Stimulated activated CD4-positive, alpha-beta T cell treated with anti-CD3 and anti-CD28 coated beads, Interleukin-4, amount 100 ng/mL, for 4 hours (primary cell): ENCODE measurements around the gene CFAP97D2.
"Not testable (repeated sequence)": the region's sequence is repeated elsewhere in the genome, so short reads cannot be mapped to it uniquely, and the experiment has no call there.

Source experiments
- DNase-seq, 2 experiments: peaks; one replicate each; pipeline ENCODE4 v3.0.0-alpha.2; 2020

CFAP97D2 gene

DNA sequence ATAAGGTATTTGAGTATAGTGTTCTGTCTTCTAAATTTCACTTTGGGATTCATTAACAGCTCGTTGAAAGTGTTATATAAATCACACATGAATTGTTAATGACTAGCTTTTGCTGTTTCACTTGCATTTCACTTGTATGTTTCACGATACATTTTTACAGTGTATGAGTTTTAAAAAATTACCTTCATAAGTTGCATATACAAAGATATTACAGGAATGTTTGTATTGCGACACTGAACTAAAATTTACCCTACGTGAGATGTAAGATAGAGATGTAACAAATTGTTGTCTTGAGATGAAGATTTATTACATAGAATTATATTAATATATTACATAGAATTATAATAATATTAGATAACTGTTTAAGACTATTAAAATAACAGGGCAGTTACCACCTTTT is 57.2 kb downstream of the CFAP97D2 start:
- DNase-seq: no peak

DNA sequence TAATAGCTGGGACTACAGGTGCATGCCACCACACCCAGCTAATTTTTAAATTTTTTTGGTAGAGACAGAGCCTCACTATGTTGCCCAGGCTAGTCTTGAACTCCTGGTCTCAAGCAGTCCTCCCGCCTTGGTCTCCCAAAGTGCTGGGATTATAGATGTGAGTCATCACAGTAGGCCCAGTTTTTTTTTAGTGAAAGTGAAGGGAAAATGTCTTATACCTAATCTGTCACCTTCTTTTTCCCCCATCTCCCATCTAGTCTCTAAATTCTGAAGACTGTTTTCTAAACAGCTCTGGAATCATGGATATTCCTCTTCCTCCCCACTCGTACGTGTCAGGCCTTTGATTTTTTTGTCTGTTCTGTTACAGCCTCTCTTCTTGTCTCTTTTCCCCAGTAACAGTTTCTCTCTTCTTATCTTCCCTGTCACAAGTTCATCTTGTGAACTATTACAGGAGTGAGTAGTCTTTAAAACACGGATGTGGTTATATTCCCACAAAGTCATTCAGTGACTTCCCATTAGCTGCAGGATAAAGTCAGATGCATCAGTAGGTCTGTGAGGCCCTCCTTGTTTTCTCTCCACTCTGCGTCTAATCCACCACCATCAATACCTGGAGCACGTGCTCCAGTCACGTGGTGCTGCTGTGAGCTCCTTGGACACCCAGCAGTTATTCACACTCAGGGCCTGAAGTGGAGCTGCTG is 58.5 kb downstream of the CFAP97D2 start:
- DNase-seq: no peak

DNA sequence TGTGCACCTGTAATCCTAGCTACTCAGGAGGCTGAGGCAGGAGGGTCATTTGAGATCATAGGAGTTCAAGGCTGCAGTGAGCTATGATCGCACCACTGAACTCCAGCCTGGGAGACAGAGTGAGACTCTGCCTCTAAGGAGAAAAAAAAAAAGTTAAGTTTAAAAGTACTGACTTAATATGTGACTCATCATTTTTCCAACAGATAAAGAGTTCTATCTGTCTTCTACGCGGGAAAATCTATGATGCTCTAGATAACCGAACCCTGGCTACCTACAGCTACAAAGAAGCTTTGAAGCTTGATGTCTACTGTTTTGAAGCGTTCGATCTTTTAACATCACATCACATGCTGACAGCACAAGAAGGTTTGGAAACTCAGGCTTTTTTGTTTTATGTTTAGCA is 62.9 kb downstream of the CFAP97D2 start:
- DNase-seq: no peak

DNA sequence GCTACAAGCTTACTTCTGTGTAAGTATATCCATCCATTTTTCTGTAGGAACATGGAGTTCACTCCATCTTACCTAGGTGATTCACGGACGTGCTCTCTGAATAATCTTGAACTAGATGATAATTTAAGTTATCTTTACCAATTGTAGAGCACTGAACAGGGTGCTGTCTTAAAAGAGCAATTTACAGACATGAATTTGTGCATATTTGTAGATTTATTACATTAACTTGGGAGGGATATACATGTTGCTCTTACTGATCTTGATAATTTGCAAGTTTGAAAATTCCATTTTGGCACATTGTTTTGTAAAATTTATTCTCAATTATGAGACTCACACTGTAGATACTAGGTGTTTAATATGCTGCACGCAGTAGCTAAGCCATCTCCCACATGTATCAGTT is 64.9 kb downstream of the CFAP97D2 start:
- no peak for DNase-seq

DNA sequence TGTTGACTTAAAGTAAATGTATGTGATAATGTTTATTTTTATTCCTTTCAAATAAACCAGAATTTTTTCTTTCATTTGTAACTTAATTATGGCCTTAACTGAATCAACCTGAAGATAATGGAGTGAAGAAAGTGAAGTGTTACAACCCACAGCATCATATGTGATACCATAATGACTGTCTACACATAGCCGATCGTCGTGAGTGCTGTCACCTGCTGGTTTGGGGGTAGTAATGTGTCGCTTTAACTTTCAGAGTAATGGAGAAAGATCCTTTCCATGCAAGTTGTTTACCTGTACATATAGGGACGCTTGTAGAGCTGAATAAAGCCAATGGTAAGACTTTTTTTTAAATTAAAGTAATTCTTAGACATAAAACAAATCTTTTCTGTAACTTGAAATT is 65.6 kb downstream of the CFAP97D2 start:
- no peak for DNase-seq

DNA sequence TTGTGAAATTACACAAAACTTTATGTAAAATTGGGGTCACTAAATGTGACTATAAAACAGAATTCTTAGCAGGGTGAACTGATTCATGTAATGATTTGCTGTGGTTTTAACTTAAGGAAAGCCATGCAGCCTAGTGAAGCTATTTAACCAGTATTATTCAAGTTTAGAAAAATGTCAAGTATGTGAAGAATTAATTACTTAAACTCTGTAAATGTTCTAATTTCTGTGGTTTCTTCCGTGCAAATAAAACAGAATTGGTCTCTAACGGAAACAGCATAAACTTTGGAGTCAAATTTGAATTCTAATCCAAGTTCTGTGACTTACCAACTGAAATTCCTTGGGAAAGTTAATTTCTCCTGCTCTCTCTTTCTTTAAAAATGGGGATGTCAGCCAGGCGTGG is 69.0 kb downstream of the CFAP97D2 start:
- no peak for DNase-seq

DNA sequence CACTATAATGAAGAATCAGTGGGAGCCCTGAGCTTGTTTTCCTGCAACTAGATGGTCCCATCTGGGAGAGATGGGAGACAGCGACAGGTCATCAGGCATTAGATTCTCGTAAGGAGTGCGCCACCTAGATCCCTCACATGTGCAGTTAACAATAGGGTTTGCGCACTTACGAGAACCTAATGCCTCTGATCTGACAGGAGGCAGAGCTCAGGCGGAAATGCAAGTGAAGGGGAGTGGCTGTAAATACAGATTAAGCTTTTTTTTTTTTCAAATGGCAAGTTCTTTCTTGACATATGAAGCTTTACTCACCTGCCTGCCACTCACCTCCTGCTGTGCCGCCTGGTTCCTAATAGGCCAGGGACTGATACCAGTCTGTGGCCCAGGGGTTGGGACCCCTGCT is 70.0 kb downstream of the CFAP97D2 start:
- DNase-seq: no peak

DNA sequence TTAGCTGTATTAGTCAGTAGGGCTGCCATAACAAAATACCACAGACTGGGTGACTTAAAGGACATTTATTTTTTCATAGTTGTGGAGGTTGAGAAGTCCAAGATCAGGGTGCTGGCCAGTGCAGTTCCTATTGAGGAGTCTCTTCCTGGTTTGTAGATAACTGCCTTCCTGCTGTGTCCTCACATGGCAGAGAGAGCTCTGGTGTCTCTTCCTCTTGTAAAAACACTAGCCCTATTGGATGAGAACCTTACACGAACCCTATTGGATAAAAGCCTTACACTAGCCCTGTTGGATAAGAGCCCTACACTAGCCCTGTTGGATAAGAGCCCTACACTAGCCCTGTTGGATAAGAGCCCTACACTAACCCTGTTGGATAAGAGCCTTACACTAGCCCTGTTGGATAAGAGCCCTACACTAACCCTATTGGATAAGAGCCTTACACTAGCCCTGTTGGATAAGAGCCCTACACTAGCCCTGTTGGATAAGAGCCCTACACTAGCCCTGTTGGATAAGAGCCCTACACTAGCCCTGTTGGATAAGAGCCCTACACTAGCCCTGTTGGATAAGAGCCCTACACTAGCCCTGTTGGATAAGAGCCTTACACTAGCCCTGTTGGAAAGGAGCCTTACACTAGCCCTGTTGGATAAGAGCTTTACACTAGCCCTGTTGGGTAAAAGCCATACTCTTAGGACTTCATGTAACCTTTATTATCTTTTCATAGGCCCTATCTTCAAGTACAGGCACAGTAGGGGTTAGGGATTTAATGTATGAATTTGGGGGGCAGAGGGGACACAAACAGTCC is 72.8 kb downstream of the CFAP97D2 start:
- not testable (repeated sequence) for DNase-seq

DNA sequence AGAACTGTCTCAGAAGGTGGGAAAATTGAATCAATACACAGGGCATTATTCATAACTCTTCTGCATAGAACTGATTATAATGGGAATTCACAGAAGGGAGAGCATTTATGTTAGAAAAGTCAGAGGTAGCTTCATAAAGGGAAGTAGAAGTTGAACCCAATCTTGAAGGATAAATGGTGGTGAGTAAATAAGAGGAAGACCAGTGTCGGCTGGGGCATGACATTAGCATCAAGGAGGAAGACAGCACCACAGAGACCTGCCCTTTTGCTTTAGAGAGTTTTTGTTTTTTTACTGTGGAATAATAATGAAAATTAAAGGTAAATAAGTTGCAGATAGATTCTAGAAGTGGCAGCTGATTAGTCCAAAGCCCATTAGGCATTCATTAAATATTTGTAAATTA is 77.5 kb downstream of the CFAP97D2 start:
- DNase-seq: no peak

DNA sequence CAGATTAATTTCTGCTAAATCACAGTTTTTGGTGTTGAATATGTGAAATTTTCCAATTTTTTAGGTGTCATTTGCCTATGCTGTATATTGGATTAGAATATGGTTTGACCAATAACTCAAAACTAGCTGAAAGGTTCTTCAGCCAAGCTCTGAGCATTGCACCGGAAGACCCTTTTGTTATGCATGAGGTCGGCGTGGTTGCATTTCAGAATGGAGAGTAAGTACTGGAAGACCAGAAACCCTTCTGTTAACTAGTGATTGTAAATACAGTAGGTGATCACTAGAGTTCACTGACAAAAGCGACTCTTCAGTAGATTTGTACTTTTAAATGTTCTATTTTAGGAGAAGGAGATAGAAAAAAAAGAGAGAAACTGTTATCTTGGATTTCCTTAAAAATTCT is 78.0 kb downstream of the CFAP97D2 start:
- no peak for DNase-seq

DNA sequence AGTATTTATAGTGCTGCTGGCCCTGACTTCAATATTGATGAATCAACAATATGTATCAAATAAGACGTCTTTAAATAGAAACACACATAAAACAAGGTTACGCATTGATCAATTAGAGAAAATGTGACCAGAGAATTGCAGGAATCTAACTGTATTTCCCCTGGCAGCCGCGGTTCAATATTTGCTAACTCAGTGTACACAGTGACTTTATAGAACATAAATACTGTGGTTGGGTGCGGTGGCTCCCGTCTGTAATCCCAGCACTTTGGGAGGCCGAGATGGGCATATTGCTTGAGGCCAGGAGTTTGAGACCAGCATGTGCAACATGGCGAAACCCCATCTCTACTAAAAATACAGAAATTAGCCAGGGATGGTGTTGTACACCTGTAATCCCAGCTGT is 79.5 kb downstream of the CFAP97D2 start:
- DNase-seq: no peak

DNA sequence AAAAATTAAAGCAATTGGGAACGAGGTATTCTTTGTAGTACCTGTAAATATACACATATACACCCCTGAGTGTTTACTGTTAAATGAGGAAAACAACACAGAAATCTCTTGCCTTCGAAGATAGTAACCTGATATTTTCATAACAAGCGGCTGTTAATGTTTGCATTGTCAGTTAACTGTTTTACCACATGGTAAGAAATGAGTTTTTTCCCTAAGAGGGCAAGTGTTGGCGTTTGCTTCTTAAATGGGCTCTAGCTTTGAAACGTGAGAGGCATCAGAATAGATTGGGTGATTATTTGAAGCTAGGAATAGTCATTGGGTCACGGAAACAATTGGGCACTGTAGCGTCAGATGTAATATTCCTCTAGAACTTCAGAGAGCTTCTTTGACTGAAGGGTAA is 80.3 kb downstream of the CFAP97D2 start:
- DNase-seq: no peak

DNA sequence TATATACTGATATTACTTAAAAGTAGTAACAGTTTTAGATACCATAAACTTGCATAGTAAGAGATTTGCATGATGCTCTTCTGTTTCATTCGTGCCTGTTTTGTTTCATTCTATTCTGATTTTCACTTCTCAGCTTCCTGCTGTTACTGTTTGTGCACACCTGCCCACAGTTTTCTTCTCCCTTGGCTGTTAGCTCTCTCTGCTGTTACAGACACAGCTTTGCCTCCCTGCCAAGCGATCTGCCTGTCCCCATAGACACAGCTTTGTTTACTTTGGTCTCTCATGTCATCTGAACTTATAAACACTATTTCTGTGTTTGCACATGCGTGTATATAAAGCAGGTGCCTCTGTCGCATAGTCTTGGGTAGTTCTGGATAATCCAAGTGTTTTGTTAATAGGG is 80.9 kb downstream of the CFAP97D2 start:
- DNase-seq: no peak

DNA sequence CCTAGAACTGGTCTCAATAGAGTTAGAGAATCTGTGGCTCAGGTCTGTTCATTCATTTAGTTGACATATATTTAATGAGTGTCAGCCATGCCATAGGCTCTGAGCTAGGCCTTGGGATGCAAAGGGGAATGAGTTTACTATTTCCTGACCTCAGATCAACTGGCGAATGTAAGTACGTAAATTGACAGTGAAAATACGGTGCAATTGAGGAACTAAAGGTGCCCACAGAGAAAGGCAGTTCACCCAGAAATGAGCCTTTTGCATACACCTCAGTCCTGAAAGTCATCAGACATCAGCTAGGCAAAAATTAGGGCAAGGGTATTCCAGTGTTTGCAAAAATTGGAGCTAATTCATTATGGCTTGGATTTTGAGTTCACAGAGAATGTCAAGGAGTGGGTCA is 81.8 kb downstream of the CFAP97D2 start:
- no peak for DNase-seq

DNA sequence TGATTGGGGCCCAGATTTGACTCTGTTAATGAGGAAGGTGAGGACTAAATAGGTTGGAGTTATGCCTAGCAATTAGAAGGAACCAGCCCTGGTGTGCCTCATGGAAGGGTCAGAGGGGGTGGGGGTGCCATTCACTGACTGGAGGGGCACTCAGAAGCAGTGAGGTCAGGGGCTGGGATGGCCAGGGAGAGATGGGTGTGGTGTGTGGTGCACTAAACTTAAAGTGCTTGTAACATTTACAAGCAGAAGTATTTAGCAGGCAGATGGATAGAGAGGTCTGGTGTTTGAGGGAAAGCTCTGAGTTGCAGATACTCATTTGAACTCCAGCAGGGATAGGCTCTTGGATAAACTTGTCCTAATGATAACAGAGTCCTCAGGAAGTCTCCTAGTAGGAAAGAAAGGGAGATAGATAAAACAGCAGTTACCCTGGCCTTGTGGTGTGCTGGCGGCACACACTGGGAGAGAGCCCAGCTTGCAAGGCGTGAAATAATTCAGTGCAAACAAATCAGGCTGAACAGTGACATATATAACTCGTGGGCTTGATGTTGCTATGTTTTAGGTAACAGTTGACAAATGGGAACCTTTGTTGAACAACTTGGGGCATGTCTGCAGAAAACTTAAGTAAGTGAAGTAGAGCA is 82.4 kb downstream of the CFAP97D2 start:
- DNase-seq: no peak

DNA sequence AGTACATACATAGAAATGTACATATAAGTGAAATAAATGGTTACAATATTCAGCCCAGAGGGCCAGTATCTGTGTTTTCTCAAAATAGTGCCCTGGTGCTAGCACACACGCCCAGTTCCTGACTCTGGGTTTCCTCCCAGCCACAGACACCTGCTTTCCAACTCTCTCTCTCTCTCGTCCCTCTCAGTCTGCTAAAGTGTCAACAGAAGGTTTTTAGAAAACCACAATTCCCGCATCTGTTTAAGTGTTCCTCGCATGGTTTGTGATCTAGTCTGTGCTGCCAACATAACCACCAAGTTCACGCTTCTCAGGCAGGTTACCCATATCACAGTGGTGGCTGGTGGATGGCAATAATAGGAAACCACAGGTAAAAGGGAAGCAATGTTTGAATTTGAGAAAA is 84.5 kb downstream of the CFAP97D2 start:
- DNase-seq: no peak

DNA sequence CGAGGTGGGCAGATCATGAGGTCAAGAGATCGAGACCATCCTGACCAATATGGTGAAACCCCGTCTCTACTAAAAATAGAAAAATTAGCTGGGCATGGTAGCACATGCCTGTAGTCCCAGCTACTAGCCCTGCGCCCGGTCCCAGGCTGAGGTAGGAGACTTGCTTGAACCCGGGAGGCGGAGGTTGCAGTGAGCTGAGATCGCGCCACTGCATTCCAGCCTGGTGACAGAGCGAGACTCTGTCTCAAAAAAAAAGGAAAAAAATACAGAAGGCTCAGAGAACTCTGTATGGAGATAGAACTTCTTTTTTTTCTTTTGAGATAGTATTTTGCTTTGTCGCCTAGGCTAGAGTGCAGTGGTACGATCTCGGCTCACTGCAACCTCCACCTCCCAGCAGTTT is 85.3 kb downstream of the CFAP97D2 start:
- not testable (repeated sequence) for DNase-seq

DNA sequence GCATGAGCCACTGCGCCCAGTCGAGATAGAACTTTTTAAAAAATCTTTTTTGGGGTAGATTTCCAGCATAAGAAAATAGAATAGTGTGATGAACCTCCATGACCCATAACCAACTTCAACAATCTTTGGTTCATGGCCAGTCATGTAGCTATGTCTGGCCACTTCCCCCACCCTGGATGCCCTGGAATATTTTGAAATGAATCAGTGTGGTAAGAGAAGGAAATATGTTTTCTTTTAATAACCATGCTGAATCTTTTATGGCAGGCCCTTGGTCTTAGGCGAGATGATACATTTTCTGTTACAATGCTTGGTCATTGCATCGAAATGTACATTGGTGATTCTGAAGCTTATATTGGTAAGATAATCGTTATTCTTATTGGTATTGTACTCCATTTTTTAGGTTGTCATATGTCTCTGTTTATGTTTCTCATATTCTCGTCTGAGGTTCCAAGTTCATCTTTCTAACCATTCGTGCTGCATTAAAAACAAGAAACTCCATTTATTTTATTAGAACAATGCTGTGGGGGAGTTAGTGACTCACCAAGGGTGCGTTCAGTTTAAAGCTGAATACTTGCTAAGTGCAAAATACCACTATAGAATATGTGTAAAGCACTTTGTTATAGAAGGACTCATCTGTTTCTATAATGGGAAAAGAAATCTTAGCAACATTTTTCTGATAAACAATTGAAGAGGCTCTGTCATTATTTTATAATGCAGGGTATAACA is 86.0 kb downstream of the CFAP97D2 start:
- DNase-seq: no peak

DNA sequence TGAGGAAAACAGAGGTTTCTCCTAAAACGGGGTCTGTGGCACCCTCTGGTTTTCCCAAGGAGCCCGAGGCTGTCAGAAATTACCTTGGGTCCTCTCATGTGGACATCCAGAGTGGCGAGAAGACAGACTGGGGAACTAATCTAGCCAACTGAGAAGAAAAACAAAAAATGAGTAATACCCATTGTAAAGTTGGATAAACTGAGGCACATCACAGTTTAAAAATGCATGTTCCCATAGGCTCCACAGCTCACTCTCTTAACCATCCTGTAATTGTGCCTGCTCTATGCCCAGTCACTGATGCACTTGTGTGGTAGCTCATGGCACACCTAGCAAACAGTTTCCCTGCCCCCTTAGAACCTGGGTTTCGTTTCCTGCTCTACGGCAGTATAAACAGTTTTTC is 87.2 kb downstream of the CFAP97D2 start:
- no peak for DNase-seq

DNA sequence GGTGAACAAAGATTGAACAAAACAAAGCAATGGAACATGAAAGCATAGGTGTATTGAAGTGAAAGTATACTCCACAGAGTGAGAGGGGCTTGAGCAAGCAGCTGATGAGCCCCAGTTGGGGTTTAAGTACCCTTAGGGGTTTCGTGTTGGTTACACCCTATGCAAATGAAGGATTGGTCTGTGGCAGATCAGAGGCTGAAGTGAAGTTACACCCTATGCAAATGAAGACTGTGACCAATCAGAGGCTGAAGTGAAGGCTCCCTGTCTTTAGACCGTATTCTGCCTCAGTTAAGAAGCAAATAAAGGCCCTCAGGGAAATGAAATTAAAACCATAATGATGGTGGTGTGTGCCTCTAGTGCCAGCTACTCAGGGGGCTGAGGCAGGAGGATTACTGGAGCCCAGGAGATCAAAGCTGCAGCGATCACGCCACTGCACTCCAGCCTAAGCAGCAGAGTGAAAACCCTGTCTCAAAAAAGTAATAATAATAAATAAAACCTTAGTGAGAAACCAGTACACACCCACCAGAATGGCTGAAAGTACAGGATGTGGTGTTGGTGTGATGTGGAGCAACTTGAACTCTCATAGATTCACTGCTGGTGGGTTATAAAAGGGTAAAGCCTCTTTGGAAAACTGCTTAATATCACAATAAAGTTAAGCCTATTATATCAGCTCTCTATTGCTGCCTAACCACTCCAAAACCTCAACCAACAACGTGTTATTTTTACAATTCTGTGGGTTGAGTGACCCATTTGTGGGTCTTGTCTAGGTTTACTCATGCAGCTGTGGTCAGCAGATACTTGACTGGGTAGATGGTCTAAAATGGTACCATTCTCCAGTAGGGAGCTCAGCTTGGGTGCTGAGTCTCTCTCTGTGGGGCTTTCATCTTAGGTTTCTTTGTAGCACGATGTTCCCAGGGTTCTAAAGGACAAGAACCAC is 89.6 kb downstream of the CFAP97D2 start:
- DNase-seq: no peak

DNA sequence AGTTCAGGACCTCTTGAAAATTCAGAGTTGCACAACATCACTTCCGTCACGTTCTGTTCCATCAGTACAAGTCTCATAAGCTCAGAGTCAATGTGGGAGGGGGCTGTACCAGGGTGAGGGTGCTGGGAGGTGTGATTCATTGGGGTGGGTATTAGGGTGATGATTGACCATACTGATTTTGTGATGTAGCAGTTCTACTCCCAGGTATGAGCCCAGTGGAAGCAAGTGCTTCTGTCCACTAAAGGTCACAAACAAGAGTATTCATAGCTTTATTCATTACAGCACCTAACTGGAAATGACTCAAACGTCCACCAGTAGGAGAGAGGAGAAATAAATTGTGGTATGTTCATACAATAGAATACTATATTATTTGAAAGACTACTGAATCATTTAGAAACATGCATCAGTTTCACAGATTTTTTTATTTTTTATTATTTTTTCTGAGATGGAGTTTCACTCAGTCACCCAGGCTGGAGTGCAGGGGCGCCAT is 90.3 kb downstream of the CFAP97D2 start:
- DNase-seq: no peak
